GM18517 (cell line): ENCODE data around the gene TRPM3.

Source experiments
- ATAC-seq: cut with Tn5 transposase; IDR thresholded peaks from one replicate; pipeline ENCODE4 v1.9.1; 2021; ENCODE audit warnings: mild to moderate bottlenecking, moderate library complexity; ENCODE audit not compliant: unreplicated experiment

TRPM3 gene

DNA sequence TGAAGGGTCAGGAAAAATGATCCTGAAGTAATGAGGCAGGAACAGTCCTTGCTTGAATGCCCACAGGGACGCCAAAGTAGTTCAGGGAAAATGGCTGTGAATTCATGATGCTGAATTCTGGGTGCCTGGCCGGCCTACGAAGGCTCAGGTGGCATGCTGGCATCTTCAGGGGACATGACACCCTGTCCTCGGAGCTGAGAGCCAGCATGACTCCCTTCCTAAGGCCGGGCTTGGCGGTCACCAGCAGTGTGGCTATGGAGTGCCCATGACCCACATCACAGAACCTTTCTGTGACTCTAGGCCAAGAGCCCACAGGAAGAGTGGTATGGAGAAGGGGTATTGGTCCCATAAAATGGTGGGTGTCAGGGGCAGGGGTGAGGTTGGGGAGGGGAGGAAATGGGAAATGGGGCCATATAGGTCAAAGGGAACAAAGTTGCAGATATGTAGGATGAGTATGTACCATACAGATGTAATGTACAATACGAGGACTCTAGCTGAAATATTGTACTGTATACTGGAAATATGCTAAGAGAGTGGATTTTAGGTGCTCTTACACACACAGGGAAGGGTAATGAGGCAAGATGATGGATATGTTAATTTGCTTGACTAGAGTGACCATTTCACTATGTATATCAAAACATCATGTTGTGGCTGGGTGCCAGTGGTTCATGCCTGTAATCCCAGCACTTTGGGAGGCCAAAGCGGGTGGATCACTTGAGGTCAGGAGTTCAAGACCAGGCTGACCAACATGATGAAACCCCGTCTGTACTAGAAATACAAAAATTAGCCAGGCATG is 504.2 kb downstream of the TRPM3 start:
- ATAC-seq, result no peak

DNA sequence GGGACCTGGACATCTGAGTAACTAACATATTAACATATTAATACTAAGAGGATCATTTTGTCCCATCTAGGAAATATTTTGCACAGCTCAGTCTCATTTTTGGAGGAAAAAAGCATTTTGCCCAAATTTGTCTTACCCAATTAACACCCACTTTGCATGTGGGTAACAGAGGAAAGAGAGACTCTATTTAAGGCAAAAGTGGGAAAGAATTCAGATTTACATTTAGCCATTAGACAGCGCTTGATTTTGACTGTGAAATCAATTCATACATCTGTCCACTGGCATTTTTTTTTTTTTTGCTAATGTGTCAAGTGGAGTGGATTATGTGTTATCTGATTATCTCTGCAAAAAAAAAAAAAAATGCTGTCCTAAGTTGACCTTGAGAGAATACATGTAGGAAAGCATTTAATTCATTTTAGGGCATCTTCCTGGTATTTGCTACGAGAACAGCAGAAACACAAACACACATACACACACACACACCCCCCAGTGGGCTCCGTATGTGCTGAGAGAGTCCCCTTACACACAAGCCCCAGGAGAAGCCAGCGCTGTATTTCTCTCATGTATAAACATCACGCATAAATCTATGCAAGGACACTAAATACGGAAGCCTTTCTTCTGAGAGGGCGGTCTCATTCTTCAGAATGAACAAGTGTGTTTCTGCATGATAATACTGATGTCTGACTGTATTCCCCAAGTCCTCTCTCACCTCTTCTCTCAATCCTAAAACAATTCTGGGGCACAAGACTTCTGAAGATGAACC is 505.0 kb downstream of the TRPM3 start:
- ATAC-seq, result no peak

DNA sequence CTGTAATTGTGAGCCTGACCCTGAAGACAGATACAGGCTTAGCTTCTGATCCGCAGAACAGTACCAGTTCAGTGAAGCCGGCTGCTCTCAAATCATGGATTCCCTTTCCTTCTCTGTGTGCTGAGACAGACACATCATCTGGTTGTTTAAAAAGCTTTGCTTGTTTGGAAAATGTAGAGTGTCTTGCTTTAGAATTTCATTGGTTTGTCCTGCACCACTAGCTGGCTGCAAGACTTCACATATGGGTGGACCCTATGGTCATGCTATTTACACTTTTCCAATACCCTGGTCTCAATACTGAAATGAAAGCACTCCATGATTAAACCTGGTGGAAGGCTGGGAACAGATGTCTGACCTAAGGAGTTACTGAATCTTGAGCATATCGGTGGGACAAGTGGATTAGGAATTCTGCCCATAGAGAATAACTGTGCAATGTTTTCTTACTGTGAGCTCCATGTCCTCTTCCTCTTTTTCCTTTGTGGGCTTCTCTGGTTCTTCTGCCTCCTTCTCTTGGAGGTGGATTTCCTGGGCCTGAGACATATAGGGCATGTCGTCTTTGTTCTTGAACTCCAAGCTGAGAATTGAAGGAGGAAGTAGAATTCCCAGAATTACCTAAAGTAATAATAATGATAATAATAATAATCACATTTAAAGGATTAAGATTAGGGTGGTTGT is 505.8 kb downstream of the TRPM3 start:
- ATAC-seq, result no peak

DNA sequence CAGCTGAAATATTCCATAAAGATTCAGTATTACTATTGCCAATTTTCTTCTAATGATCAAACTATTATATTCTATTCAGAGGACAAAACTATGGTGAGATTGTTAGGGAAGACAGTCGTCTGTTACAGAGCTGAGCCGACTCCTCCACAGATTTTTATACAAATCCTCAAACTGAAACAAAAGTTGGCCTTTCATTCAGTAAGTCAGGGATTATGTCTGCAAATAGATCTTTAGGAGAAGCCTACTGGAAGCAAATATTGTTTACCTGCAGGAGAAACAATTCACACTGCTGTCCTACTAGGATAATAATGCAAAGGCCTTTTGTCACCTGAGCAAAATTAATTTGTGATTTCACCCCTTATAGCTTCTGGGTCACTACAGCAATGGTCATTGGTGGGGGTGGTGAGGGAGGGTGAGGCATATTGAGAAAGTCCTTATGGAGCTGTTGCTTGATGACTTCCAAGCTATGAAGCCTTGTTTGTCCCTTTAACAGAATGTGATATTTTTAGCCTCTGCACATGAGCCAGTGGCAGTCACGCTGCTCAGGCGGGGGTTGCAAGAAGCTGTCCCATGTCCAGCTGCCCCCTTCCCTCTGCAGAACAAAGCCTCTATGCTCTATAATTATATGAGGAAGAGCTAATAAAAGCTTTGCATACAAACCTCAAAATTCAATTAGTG is 506.5 kb downstream of the TRPM3 start:
- ATAC-seq, result no peak

DNA sequence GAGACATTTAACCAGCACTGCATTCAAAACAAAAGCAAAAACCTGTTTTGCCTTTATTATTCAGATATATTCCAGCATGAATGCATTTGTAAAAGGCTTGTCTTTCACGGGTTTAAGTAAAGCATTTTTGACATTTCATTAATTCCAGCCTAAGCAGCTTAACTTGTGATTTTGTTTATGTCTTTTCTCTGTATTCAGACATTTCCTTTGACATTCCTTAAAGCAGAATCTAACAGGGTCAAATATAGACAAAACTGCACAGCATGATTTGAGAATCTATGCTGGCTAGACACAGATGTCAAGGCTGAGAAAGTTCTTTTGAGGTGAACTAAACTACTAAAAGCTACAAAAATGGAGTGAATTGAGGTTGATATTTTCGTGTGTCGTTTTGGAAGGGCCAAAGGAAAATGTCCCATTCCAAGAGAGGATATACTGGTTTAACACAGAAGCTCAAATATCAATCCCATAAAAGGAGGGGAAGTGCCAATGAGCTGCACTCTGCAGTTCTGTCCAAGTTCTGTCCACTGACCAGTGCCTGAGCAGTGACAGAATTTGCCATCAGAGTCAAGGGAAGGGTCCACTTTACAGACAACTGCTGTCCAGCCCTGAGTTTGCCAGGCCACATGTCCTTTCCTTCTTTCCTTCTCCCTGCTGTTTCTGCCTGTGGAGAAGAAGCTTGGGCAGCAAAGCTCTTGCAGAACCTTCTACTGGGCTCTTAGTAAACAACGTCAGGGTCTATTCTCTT is 508.2 kb downstream of the TRPM3 start:
- ATAC-seq, result no peak

DNA sequence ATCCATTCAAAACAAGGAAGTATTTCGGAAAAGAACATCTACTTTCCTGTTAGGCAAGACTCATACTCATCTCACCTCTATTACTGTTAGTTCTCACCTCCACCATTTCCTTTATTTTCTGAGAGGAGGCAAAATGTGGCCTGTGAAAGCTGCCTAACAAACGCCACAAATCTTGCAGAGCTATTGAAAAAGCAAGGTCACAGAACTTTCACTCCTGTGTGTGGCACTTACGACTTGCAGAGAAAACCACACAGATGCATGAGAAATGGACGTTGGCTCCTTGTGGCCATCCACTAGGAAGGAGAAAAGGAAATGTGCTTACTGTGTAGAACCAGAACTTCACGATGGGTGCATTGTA is 511.2 kb downstream of the TRPM3 start:
- ATAC-seq, result no peak

DNA sequence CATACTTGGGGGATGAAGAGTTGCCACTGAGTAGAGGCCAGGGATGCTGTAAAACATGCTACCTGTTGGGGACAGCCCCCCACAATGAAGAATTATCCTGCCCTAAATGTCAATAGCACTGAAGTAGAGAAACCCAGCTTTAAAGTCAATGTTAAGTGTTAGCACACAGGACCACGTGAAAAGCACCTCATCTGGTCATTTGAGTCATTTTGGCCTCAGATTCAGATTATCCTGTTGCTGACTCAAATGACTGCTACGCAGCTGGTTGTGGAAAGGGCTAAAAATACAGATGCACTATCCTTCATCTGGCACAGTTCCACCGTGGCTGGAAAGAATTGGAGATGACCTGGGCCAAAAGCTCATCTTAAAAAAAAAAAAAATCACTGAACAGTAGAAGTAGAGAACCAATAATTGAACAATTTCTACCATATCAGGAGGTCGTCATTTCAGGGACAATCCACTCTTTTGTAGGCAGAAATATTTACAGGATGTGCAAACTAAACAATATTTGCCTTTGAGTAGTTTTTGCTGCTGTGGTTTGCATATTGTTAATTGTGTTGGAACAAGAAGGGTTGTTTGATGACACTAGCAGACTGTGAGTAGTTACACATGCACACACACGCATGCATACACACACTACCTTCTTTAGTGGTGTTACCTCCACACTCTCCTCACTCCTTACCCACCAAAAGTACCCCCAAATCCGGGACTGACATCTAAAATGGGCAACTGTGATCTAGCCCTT is 511.7 kb downstream of the TRPM3 start:
- no peak for ATAC-seq

DNA sequence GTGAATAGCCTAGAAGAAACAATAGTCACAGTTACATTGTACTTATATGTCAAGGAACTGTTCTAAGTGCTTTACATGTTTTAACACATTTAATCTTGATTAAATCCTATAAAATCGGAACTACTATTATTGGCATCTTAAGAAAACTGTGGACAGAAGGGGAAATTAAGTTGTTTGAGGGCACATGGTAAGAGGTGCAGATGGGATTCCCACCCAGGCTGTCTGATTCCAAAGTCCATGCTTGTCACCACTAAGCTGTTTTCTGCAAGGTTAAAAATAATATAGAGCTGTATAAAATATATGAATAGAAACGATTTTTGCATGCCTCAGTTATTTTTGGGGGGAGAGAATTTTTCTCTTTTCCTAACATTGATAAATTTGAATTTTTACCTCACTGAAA is 512.4 kb downstream of the TRPM3 start:
- ATAC-seq, result no peak

DNA sequence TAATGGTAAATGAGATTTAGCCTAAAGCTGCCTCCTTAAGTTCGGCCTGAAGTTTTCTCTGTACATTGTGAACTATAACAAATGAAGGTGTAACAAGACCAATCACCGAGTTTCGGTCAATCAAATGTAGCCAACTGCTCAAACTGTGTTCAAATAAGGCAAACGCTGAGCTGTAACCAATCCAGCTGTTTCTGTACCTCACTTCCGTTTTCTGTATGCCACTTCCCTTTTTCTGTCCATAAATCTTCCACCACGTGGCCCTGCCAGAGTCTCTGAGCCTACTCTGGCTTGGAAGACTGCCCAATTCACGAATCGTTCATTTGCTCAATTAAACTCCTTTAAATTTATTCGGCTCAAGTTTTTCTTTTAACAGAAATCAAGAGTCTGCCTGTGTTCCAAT is 513.5 kb downstream of the TRPM3 start:
- ATAC-seq, result peak; percentile 75

DNA sequence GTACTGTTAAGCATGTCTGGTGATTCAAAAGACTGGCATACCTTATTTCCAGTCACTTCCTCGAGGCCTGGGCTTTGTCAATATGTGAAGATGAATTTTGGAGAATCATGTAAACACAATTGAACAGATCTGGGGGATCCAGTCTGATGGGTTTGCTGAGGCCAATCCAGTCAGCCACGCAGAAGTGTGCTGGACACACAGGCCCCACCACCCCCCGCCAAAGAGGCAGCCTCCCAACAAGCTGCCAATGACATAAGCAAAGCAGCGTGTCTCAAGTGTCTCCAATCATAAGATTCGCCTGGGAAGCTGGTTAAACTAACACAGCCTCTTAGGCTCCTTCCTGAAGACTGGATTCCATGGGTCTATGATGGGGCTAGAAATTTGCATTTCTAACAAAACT is 514.1 kb downstream of the TRPM3 start:
- ATAC-seq, result no peak

DNA sequence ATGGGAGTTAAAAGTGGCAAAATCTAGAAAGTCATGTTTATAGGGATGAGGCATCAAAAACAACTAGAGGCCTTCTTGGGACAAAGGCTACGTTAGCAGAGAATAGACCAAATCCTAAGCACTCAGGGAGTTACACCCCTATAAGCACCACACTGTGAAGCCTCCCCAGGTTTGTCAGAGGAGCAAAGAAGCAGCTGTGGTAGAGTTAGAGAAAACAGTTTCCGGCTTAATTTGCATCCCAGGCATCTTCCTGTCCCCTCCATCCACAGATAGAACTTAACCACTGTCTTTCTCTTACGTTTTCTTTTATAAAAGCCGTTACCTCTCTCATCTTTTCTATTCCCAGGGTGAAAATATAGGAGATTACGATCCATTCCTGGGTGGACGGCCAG is 518.4 kb downstream of the TRPM3 start:
- ATAC-seq, result no peak

DNA sequence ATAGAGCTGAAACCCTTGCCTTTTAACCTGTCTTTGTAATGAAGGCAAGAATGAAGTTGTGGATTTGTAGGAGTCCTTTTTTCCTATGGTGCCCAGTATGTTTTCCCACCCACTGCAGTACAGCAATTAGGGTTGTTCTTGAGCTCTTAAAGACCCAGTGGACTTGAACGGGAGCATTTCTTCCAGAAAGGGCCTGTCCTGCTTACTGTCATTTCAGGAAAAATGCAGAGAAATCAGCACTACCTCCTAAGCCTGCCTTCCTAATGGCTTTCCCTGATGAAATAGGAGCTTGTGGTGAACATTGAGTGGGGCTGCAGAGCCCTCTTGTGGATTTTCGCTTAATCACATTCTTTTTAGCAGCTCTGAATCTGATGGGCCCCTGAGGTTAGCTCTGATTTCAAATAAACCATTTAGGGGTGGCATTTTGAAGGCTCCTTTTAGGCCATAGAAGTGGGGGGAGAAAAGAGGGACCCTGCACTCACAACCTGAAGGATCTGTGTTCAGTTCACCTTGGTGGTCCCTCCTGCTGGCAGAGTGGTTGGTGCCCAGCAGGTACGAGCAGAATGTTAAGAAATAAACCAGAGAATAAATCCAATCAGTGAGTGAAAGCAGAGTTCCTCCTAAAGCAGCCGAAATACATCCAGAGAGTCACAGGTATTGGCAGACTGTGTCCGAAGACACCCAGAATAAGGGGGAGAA is 519.0 kb downstream of the TRPM3 start:
- peak; percentile 77 for ATAC-seq

DNA sequence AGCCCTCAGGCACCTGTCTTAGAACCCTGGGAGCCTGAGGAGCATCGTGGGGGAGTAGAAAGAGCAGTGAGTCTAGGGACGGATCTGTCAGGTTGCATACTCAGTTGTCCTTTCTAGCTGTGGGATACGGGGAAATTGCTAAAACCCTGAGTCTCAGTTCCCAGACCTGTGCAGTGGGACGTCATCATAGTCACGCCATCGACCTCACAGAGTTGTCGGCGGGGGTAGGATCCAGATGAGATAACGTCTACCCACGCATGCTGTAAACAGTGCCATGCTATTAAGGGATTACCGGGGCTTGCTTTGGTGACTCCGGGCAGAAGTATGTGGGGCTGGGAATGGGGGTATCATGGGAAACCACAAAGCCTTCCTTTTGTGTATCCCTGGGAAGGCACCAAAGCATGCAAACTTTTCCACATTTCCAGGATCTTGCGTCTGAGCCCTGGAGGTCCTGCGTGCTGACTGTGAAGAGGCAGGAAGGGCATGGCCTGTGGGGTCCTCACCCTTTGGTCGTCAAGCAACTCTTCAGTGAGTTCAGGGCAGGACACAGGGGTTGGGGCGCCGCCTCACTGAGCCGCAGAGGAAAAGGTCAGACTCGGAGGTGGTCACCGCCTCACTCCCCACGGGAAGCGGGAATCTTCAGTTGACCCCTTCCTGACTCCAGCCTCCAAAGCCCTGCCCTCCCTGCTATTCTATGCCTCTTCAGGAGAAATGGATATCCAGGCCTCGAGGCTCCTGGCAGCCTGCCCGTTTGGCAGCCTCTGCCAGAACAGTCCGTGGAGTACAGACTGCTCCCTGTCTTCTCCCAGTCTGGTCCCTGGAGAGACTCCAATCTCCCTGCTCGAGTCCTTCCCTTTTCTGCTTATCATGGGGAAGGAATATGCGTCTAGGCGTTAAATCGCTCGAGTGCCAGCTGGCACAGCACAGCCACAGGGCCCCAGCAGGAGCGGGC is 520.1 kb downstream of the TRPM3 start:
- ATAC-seq, result no peak

DNA sequence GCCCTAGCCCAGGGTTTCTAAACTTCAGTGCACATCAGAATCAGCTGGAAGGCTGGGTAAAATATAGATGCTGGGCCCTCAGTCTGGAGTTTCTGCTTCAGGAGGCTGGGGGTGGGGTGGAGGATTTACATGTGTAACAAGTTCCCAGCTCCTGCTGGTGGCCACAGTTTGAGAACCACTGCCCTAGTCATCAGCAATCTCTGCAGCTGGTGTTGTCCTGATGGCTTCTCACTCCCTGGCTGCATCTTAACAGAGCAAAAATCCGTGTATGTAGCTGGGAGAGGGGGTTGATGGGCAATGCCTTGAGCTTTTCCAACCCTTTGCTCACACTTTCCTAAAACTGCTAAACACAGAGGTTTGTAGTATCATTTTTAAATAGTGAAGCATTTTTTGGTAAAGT is 520.9 kb downstream of the TRPM3 start:
- no peak for ATAC-seq

DNA sequence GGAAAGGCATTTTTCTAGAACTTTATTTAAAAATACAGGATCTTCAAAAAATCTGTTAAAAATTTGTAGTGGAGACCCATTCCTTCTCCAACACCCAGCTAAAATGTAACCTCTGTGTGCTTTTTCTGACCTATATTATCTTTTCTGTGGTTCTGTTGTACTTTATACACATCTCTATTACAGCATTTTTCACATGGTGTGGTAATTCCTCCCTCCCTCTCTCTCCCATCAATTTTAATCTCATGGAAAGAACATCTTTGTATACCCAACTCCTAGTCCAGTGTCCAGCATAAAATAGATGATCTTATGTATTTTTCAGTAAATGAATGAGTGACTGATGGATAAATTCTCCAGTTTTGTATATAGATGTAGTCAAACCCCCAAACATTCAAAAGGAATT is 523.5 kb downstream of the TRPM3 start:
- no peak for ATAC-seq

DNA sequence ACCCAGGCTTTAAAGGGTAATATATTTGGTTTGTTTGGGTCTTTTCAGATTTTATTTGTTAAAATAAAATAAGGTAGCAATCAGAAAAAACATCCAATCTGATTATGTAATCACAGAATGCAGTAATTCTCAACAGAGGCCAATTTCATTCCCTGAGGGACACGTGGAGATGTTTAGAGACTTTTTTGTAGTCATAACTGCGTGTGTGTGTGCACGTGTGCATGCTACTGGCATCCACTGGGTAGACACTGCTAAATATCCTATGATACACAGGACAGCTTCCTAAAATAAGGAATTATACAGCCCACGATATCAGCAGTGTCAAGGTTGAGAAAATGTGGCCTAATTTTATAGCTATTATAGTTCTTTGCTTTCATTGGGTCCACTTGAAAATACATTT is 526.2 kb downstream of the TRPM3 start:
- no peak for ATAC-seq

DNA sequence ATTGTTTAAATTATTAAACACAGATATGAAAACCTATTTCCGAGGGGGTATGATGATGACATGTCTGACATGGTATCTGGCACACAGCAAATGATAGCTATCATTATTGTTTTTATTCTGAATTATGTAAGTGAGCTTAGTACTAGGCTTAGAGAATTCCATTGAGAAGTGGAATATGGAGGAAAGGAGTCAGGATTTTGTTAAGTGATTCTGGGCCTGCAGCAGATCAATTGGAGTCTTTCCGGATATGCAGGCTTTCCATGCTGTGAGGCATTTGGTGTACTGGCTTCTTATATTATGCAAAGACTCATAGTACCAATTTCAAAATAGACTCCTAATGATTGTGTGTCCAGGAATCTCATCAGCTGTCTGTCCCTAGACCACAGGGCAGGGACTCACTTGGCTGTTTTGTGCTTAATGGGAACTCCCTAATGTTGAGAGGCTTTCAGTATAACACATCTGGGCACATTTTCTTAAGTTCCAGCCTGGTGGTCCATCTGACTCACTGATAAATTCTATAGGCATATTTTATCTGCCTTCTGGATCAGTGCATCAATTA is 527.0 kb downstream of the TRPM3 start:
- no peak for ATAC-seq

DNA sequence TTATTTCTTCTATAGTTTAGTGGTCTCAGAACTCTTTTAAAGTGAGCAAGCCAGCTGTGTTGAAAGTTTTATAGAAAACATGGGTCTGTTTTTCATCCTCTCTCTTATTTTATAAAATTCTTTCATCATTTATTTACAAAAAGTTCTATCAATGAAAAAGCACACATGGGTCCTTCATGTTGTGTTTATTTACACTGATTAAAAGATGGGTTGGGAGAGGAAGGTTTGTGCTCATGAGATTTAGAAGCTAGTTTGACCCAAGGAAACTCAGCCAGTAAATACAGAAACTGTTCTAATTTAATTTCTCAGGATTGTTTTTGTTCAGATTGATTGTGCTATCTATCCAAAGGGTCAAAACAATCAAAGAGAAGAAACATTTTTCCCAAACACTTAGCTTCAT is 528.2 kb downstream of the TRPM3 start:
- no peak for ATAC-seq
